GM04503 (cell line): ENCODE data around the gene WDR1.

Experiments used
- DNase-seq: peaks from one replicate; pipeline ENCODE4 v3.0.0-alpha.2; 2012; ENCODE audit warnings: low read depth

The WDR1 gene

GRCh38 chr4:10084651-10085358 lies 31.8 kb downstream of the WDR1 start:
- no peak for DNase-seq

DNA sequence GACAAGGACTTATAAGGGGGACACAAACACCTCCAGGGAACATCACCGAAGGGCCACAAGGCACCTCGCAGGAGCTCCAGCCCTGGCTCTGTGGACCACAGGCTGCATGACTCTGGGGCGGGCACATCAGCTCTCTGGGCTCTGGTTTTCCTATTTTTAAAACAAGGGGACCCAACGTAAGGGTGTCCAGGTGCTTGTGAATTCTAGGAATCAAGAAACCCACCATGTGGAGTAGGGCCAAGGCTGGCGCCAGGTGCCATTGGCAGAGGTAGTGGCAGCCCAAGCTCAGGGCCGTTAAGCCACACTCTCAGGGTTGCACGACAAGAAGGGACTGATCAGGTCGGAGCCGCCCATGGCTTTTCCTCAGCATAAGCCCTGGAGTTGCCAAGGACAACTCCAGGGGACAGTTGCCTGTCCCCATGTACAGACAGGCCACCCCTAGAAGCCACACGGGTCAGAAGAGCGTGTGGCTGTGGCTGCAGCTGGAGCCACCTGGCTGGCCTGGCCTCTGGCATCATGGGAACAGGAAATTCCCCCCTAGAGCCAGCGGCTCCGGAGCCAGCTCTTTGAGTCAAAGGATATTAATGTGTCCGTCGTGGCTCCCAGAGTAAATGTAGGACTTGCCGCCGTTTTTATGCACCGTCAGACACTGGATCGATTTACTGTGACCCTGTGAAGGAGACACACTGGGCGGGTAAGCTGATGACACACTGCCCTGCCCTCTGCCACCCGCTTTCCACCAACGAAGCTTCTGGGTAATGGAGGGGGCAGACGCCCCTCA lies 32.5 kb downstream of the WDR1 start:
- DNase-seq = no peak

DNA sequence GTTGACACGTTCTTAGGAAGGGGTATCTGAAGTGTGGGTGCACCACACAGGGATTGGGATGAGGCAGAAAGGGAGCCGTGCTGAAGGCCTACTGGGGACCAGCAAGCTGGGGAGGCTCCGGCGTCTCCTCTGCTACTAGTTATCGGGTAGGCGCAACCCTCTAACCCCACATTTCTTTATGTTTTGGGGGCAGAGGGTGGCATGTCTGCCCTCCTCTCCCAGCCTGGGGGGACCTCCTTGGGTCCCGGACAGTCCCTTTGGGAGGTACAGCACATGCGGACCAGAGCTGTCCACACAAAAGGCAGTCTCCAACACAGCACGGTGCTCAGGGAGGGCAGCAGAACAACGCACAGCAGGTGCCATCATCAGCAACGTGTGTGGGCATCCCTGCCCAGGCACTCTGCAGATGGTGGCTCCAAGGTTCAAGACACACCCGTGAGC lies 33.2 kb downstream of the WDR1 start:
- no peak for DNase-seq

- DNase-seq = no peak
Observed at GRCh38 chr4:10082459-10083272, 33.9 kb downstream of the WDR1 start.

DNA sequence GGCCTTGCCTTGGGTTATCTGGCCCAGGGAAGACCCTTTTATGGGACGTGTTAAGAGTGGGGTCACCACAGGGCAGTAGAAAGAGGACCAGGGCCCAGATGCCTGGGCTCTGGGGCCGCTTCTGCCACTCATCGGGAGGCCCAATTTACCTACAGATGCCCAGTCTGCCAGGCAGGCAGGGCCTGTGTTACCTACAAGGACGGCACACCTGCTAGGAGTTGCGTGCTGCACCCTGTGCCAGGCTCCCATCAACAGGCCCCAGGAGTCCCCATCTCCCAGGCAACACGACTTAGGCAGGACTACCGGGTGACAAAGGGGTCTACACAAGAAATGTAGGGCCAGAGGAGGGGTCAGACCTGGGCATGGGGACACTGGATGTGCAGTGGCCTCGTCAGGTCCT lies 34.6 kb downstream of the WDR1 start:
- DNase-seq = no peak

DNA sequence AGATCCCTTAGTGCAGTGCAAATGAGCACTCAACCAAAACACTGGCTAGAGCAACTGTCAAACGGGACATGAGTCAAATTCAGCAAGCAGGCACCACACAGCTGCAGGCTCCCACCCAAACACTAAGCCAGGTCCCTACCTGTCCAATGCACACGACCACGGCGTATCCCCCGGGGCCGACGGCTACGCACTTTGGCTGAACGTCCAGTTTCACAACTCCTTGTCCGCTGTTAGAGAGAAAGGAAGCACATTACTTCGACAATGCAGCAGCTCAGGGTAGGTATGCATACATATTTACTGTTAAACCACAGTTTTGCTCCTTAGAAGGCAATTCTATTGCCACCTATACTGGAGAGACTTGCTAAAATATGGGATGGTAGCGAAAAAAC lies 35.4 kb downstream of the WDR1 start:
- no peak for DNase-seq

DNA sequence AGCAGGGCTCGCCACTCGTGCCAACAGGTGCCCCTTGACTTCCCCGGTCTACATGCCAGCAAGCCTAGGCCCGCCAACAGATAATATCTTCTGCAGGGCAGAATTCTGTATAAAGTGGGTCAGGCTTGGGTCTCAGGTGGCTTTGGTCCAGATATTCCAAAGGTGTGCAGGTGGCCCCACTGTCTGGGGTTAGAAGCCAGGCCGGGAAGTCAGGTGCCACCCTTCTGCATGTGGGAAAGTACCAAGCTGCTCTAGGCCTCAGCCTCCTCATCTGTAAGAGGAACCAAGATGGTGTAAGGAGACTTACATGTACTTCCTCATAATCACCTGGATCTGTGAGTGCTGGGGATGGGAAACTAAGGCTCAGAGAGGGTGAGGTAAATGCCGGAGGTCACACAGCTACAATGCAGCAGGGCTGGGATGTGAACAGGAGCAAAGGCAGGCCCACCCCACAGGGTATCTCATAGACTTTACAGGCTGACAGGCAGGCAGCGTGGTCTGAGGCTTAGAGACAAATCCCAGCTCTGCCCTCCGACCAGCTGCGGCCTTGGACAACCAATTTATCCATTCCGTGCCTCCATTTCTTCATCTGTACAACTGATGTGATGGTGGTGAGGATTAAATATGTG lies 35.9 kb downstream of the WDR1 start:
- no peak for DNase-seq

DNA sequence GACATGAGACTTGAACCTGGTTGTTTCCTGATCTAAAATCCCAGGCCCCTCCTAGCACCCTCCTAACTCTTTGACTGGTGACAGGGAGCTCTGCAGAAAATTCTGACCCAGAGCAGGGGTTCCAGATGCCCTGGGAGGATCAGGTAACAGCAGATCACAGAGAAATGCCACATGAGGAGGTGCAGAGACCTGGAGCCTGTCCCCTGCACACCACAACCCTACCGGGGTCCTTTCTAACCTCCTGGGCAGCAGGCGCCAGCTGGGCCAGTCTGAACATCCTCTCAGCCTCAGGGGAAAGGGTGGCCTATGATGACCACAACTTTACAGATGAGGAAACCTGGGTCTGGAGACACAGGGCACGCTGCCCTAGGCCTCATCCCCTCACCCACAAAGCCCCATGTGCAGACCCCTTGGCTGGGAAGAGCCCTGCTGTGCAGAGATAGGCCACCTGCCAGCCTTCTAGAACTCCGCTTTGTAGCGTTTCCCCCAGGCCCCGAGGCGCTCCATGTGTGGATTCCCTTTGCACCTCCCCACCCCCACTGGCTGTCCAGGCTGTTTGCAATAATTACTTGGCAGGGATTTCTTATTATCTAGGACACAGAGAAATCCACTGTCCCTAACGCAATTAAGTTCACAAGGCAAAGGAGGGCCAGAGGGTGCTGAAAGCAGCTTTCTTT lies 36.5 kb downstream of the WDR1 start:
- no peak for DNase-seq

DNA sequence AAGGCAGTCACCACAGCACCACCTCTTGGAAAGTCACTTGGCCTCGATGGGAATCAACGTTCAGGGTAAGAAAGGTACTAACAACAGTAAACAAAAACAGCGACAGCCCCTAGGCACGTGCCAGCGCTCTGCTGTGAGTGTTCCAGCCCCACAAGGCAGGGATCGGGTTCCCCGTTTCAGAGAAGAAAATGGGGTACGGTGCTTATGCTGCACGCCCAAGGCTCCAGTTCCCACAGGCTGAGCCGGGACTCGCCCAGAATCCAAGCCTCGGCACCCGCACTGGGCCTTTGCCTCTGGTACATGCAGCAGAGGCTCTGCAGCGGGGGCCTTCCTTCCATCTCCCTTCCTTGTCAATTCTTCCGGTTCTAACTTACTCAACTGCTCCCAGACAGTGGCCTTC lies 37.3 kb downstream of the WDR1 start:
- DNase-seq = no peak

- no peak for DNase-seq
Observed at GRCh38 chr4:10078481-10079233, 37.9 kb downstream of the WDR1 start.

DNA sequence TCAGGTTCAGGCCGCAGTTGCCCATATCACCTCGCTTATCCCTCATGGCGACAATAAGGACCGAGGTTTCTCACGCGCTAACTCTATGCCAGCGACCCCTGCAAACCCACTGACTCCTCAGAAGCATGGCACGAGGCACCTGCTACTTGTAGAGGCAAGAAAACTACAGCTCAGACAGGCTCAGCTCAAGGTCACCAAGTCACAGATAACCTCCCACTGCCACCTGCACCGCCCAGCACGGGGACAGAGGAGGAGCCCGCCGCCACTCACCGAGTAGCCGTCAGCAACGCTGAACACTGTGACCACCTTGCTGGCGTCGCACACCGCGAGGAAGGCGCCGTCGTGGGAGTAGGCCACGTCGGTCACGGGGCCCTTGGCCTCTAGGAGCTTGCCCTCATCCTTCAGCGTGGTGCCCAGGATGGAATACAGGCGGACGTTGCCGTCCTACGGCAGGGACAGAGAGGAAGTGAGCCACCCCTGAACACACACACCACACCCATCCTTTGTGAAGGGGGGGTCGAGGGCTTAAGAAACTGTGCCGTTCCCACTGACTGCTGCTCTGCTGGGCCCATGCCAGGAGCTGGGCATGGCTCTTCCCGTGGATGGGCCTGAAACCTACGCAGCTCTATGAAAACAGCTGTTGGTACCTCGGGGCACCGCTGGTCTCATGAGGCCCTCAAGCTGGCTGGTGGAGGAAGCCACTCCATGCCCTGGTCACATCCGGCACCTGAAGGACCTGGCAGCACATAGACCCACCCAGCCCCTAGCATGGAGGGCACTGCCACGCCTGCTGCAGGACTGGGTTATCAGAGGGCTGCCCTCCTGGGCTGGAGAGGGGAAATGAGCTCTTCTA lies 38.9 kb downstream of the WDR1 start:
- no peak for DNase-seq

DNA sequence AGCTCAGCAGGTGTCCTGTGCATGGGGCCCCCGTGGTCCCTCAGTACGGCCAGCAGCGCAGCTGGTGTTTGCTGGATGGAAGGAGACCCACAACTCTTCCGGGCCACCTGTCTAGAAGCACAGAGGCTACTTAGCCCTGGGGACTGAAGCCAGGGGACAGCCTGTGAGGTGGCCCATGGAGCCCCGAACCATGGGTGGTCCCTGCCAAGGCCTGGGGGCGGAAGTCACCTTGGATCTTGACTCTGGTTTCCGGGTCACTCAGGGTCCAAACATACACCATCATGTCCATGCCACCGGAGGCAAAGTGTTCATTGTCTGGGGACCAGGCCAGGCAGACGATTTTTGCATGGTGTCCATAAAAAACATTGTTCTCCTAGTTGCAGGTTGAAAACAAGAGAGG lies 39.5 kb downstream of the WDR1 start:
- DNase-seq = no peak

DNA sequence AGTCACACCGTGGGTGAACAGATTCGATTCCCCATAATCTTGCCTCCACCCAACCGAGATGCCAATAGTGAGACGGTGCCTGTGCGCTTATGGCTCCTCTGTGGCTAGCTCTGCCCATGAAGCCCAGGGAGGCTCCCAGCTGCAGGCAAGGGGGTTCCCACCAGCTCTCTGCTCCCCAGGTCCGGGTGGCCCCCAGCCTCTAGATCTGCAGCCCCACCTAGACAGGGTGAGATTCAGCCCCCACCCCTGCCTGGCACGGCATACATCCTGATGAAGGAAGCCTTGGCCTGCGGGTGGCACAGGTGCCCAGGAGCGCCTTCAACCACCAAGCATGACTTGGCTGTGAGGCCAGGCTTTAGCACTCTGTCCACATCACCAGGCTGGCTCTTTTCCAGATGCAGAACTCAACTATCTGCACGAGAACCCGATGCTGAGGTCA lies 40.6 kb downstream of the WDR1 start:
- no peak for DNase-seq

GRCh38 chr4:10075158-10075863 lies 41.3 kb downstream of the WDR1 start:
- DNase-seq = no peak

GRCh38 chr4:10074767-10075105 lies 41.9 kb downstream of the WDR1 start:
- DNase-seq = no peak

- DNase-seq = no peak
Observed at GRCh38 chr4:10074076-10074766, 42.4 kb downstream of the WDR1 start.

GRCh38 chr4:10072420-10073017 lies 44.1 kb downstream of the WDR1 start:
- no peak for DNase-seq

GRCh38 chr4:10069075-10069642 lies 47.4 kb downstream of the WDR1 start:
- no peak for DNase-seq
